Panc1 (cell line): ENCODE data around the gene COLEC11.

ENCODE experiments used
- REST ChIP-seq, 2 experiments: IDR thresholded peaks; 2 replicates each; pipeline ENCODE4 v1.6.1; 2011 to 2012; ENCODE audit warnings: low read depth in 2 of 2, control low read depth in 1 of 2, low read length in 1 of 2, mild to moderate bottlenecking in 1 of 2, moderate library complexity in 1 of 2; ENCODE audit not compliant: insufficient read depth in 1 of 2
- TF ChIP-seq, protein P1 (sequence below): fragments of 450-650 bp; IDR thresholded peaks from 2 replicates; pipeline ENCODE4 v1.5.1; 2017; ENCODE audit warnings: mild to moderate bottlenecking

- TF ChIP-seq, protein P1, sequence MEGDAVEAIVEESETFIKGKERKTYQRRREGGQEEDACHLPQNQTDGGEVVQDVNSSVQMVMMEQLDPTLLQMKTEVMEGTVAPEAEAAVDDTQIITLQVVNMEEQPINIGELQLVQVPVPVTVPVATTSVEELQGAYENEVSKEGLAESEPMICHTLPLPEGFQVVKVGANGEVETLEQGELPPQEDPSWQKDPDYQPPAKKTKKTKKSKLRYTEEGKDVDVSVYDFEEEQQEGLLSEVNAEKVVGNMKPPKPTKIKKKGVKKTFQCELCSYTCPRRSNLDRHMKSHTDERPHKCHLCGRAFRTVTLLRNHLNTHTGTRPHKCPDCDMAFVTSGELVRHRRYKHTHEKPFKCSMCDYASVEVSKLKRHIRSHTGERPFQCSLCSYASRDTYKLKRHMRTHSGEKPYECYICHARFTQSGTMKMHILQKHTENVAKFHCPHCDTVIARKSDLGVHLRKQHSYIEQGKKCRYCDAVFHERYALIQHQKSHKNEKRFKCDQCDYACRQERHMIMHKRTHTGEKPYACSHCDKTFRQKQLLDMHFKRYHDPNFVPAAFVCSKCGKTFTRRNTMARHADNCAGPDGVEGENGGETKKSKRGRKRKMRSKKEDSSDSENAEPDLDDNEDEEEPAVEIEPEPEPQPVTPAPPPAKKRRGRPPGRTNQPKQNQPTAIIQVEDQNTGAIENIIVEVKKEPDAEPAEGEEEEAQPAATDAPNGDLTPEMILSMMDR: no peak
- no peak for TF ChIP-seq REST (IDR thresholded peaks at IDR 0.05; ENCODE audit: insufficient read depth in 1 of 2, low read depth in 2 of 2, low read length in 1 of 2)
Observed at GRCh38 chr2:3628241-3628679, 33.3 kb downstream of the COLEC11 start.
